Measurements from ENCODE around the gene UQCRHL.

GRCh38 chr1:15764890-15765289 lies 42.6 kb downstream of the UQCRHL start:
- TF ChIP-seq CTCF (IDR thresholded peaks at IDR 0.05) (no peak), POLR2A (IDR thresholded peaks at IDR 0.05) (no peak), EP300 (IDR thresholded peaks at IDR 0.05) (no peak)
